ENCODE data around the gene CALN1. TPM values are rescaled to one million over a fixed set of nuclear protein-coding genes. Genes with fewer than 3 reads are reported as not detected.
"Not testable (repeated sequence)": the region's sequence is repeated elsewhere in the genome, so short reads cannot be mapped to it uniquely, and the experiment has no call there.

Gene CALN1
- total and polyA plus RNA-seq, 3 donors from 2014 or later: 4.3 to 6.2 (median 4.4) TPM

DNA sequence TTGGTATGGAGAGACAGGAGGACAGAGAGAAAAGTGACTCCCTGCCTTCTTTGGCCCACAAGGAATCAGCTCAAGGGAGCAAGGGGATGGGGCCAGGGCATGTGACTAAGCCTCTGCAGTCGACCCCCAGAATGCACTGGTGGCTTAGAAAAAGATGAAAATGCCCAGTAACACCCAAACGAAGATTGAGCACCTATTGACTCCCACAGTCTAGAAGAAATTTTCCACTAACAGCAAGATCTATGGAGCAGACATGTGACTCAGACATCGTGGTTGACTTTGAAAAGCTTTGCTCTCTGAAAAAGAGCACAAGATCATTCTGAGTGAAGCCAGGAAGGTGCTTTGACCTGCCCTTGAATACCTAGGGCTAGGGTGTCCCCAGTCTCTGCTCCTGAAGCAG, 586.0 kb downstream of the CALN1 start:
- H3K9me3 ChIP-seq: no peaks in the 10 kb centered on the region

DNA sequence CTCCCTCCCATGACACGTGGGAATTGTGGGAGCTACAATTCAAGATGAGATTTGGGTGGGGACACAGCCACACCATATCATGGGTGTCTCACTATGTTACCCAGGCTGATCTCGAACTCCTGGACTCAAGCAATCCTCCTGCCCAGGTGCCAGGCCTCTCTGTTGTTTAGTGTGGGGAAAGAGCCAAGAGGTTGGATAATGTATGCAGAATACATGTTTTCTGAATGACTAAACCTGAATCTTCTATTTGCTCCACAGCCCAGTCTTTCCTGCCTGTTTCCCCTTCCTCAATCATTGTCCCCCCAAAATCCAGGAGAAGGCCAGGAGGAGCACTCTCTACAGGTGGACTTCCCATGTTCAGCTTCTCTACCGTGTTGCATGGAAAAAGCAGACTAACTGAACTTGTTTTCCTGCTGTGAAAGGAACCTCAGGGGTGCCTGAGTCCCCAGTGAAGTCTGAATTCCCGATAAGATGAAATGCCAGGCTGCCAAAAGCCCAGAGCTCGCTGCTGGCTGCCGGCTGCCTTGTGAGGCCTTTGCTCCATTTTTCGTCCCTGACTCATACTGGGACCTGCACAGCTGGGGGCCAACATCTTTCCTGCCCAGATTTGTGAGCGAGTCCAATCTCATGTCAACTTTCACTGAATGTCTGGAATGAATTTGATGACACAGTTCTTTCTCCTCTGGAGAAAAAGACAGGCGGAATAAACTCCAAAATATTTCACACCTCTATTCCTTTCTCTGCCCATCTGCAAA, 588.0 kb downstream of the CALN1 start:
- Histone ChIP-seq H3K4me1 (no peaks in the 10 kb centered on the region), H3K36me3 (ENCODE audit: low read depth, missing control alignments) (no peaks in the 10 kb centered on the region), H3K27ac (no peak overlapping the region), H3K4me3 (no peak overlapping the region), H3K27me3 (no peaks in the 10 kb centered on the region), H3K9me3 (no peaks in the 10 kb centered on the region)
- intact Hi-C loops (cut with DNase I; ENCODE audit: low total_unique reads): no loop called here
- WGBS, 2 donors: 88 to 89% methylated on average over 9 of the region's 9 CpGs
- DNase-seq: no peak
- TF ChIP-seq POLR2A (IDR thresholded peaks at IDR 0.05): no peak
- TF ChIP-seq, protein P1, sequence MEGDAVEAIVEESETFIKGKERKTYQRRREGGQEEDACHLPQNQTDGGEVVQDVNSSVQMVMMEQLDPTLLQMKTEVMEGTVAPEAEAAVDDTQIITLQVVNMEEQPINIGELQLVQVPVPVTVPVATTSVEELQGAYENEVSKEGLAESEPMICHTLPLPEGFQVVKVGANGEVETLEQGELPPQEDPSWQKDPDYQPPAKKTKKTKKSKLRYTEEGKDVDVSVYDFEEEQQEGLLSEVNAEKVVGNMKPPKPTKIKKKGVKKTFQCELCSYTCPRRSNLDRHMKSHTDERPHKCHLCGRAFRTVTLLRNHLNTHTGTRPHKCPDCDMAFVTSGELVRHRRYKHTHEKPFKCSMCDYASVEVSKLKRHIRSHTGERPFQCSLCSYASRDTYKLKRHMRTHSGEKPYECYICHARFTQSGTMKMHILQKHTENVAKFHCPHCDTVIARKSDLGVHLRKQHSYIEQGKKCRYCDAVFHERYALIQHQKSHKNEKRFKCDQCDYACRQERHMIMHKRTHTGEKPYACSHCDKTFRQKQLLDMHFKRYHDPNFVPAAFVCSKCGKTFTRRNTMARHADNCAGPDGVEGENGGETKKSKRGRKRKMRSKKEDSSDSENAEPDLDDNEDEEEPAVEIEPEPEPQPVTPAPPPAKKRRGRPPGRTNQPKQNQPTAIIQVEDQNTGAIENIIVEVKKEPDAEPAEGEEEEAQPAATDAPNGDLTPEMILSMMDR (IDR thresholded peaks at IDR 0.05): no peak

More for the DNA sequence above, 586.0 kb downstream of the CALN1 start:
- Histone ChIP-seq H3K36me3 (ENCODE audit: low read depth, missing control alignments) (no peaks in the 10 kb centered on the region), H3K4me3 (no peak overlapping the region), H3K27me3 (no peaks in the 10 kb centered on the region), H3K27ac (no peak overlapping the region), H3K4me1 (no peaks in the 10 kb centered on the region)
- no peak for DNase-seq
- 88 to 89% methylated on average over 3 of the region's 3 CpGs for WGBS, 2 donors
- TF ChIP-seq POLR2A (IDR thresholded peaks at IDR 0.05): no peak
- TF ChIP-seq, protein P1 (IDR thresholded peaks at IDR 0.05): no peak
- intact Hi-C loops (cut with DNase I; ENCODE audit: low total_unique reads): no loop called here

DNA sequence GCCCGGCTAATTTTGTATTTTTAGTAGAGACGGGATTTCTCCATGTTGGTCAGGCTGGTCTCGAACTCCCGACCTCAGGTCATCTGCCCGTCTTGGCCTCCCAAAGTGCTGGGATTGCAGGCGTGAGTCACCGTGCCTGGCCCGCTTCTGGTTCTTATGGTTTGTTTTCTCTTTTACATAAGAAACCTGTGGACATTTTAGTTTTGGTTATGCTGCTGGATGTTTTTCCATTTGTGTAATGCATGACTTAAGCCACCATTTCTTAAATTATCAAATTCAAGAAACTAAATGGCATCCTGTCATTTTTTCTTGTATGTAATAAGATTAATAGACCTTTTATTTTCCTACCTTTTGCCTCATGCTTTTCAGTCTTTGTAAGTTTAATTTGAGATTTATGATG, 589.7 kb downstream of the CALN1 start:
- intact Hi-C loops (cut with DNase I; ENCODE audit: low total_unique reads); H3K4me3 ChIP-seq; H3K9me3 ChIP-seq; DNase-seq; H3K27ac ChIP-seq; H3K27me3 ChIP-seq; H3K36me3 ChIP-seq (ENCODE audit: low read depth, missing control alignments); H3K4me1 ChIP-seq: not testable (repeated sequence)
- WGBS, 2 donors: 94 to 97% methylated on average over 8 of the region's 8 CpGs

DNA sequence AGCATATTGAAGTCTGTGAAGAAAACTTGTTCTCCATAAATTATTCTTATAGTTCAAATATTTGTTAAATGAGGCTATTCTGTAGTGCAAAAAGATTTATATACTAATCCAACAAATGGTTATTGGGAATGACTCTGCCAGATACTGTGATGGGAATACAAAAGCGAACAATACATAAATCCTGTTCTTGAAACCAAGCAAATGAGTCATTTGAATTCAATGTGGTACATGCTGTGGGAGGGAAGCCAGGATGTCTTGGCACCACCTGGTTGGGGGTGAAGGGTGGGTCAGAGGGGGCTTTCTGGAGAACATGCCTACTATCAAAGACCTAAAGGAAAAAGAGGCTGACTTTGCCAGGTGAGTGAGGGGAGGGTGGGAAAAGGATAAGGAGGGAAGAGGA, 594.2 kb downstream of the CALN1 start:
- no peak for DNase-seq
- 38 to 80% methylated on average over 1 of the region's 1 CpG for WGBS, 2 donors

DNA sequence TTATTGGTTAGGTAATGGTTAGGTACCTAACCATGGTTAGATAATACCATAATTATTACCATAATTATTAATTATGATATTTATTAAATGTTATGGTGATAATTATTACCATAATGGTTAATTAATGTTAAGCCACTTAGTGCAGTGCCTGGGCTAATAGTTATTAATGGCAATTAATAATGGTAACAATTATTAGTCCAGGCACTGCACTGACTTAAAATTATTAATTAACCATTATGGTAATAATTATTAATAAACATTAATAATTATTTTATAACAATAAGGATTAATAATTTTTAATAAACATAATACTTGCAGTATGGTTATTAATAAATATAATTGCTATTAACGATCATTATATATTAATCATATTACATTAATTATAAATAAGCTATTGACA, 604.0 kb downstream of the CALN1 start:
- no peaks in the 10 kb centered on the region for H3K9me3 ChIP-seq
- WGBS, 2 donors: 40 to 51% methylated on average over 1 of the region's 1 CpG
- TF ChIP-seq POLR2A (IDR thresholded peaks at IDR 0.05): no peak
- TF ChIP-seq, protein P1 (IDR thresholded peaks at IDR 0.05): no peak
- H3K4me3 ChIP-seq: no peak overlapping the region
- intact Hi-C loops (cut with DNase I; ENCODE audit: low total_unique reads): no loop called here
- no peaks in the 10 kb centered on the region for H3K27me3 ChIP-seq
- no peak for DNase-seq
- no peaks in the 10 kb centered on the region for H3K4me1 ChIP-seq
- no peaks in the 10 kb centered on the region for H3K36me3 ChIP-seq (ENCODE audit: low read depth, missing control alignments)
- no peak overlapping the region for H3K27ac ChIP-seq

More for the DNA sequence above, 594.2 kb downstream of the CALN1 start:
- no peaks in the 10 kb centered on the region for H3K4me1 ChIP-seq
- no peak overlapping the region for H3K27ac ChIP-seq
- intact Hi-C loops (cut with DNase I; ENCODE audit: low total_unique reads): no loop called here
- TF ChIP-seq, protein P1 (IDR thresholded peaks at IDR 0.05): no peak
- no peak for TF ChIP-seq POLR2A (IDR thresholded peaks at IDR 0.05)
- H3K27me3 ChIP-seq: no peaks in the 10 kb centered on the region
- no peaks in the 10 kb centered on the region for H3K9me3 ChIP-seq
- H3K36me3 ChIP-seq (ENCODE audit: low read depth, missing control alignments): no peaks in the 10 kb centered on the region
- no peak overlapping the region for H3K4me3 ChIP-seq
